Kidney (tissue), 14 donors: ENCODE results near the gene LRRN1. TPM values are rescaled to one million over a fixed set of nuclear protein-coding genes. Genes with fewer than 3 reads are reported as not detected.

Experiments used
- DNase-seq, 5 donors: peaks; one replicate each; pipeline ENCODE4 v3.0.0-alpha.2; 2013 to 2020
- FAIRE-seq: peaks from 2 replicates; lab custom pipeline; 2012; peaks lifted over from hg19 to GRCh38; lab: Jason Lieb, UNC
- H3K27ac ChIP-seq, 2 donors: one replicate each; pipeline ENCODE4 v1.7.0; 2013; ENCODE audit warnings: low read depth in 2 of 2, low read length in 2 of 2, inconsistent platforms in 1 of 2
- H3K27me3 ChIP-seq: one replicate; pipeline ENCODE4 v1.7.1; 2013; ENCODE audit warnings: low read length, inconsistent platforms; ENCODE audit not compliant: control insufficient read depth, insufficient read depth
- H3K36me3 ChIP-seq, 3 donors: one replicate each; pipeline versions ENCODE4 v1.7.0 to v1.7.1; 2013; ENCODE audit warnings: low read length in 3 of 3, control low read depth in 1 of 3, inconsistent platforms in 1 of 3; ENCODE audit not compliant: insufficient read depth in 3 of 3, control insufficient read depth in 2 of 3
- H3K4me1 ChIP-seq, 3 donors: one replicate each; pipeline versions ENCODE4 v1.7.0 to v1.7.1; 2013; ENCODE audit warnings: low read length in 3 of 3, inconsistent platforms in 1 of 3, low read depth in 1 of 3; ENCODE audit not compliant: control insufficient read depth in 2 of 3, insufficient read depth in 2 of 3
- H3K4me3 ChIP-seq, 3 donors: one replicate each; pipeline versions ENCODE4 v1.7.0 to v1.8.1; 2013; ENCODE audit warnings: low read length in 3 of 3, control low read depth in 1 of 3, inconsistent platforms in 1 of 3
- H3K9ac ChIP-seq, 3 donors: one replicate each; pipeline versions ENCODE4 v1.7.0 to v1.7.1; 2013; ENCODE audit warnings: low read length in 3 of 3, control low read depth in 1 of 3, inconsistent platforms in 1 of 3
- H3K9me3 ChIP-seq, 3 donors: one replicate each; pipeline versions ENCODE4 v1.7.0 to v1.7.1; 2013; ENCODE audit warnings: low read length in 3 of 3, control low read depth in 1 of 3, inconsistent platforms in 1 of 3; ENCODE audit not compliant: control insufficient read depth in 2 of 3, insufficient read depth in 1 of 3
- intact Hi-C: fragments of 100-400 bp; cut with DNase I; formaldehyde crosslinking; loops from one replicate; pipeline ENCODE4 v1.11.1; 2022
- polyA plus RNA-seq: library from polyadenylated mRNA; stranded (reverse); fragments of 350-450 nt; fragmentation: Illumina TruSeq; extraction: RNeasy Lipid Tissue Mini Kit (QIAGEN cat#74804); gene quantifications from one replicate; pipeline ENCODE4 v1.2.3, GENCODE V29; 2014; ENCODE audit warnings: low read depth, low replicate concordance; ENCODE audit not compliant: insufficient read depth
- total RNA-seq: library from RNA; stranded (reverse); fragmentation: NEBNext Ultra II Directional; extraction: Animal tissue kit (Norgen Biotek cat#: 25700); gene quantifications from one replicate; pipeline ENCODE4 v1.2.1, GENCODE V29; 2021
- TF ChIP-seq, protein P1 (sequence below): IDR thresholded peaks from 3 replicates; pipeline ENCODE4 v1.5.1; 2012; ENCODE audit warnings: mild to moderate bottlenecking, moderate library complexity, borderline replicate concordance; ENCODE audit not compliant: insufficient read depth; ENCODE audit errors: extremely low read depth
- donor health status: control.
- donor health status: control.
- donor health status: control.
- donor health status: control.
- donor health status: control.
- donor health status: DM: yes; HTN: yes; CAD: no.
- donor health status: Normal renal cell carcinoma (clear cell type).

The LRRN1 gene
- total and polyA plus RNA-seq, 2 donors from 2014 or later, result 0.41 to 1.4 TPM

- DNase-seq, result no peak
- no peak for FAIRE-seq
- intact Hi-C loops, result no loop called here
- Histone ChIP-seq H3K27me3 (no peaks in the 10 kb centered on the region), H3K9me3 (no peaks in the 10 kb centered on the region), H3K27ac (no peak overlapping the region), H3K9ac (no peak overlapping the region), H3K4me3 (no peak overlapping the region), H3K36me3 (no peaks in the 10 kb centered on the region), H3K4me1 (no peaks in the 10 kb centered on the region)
- TF ChIP-seq, protein P1, sequence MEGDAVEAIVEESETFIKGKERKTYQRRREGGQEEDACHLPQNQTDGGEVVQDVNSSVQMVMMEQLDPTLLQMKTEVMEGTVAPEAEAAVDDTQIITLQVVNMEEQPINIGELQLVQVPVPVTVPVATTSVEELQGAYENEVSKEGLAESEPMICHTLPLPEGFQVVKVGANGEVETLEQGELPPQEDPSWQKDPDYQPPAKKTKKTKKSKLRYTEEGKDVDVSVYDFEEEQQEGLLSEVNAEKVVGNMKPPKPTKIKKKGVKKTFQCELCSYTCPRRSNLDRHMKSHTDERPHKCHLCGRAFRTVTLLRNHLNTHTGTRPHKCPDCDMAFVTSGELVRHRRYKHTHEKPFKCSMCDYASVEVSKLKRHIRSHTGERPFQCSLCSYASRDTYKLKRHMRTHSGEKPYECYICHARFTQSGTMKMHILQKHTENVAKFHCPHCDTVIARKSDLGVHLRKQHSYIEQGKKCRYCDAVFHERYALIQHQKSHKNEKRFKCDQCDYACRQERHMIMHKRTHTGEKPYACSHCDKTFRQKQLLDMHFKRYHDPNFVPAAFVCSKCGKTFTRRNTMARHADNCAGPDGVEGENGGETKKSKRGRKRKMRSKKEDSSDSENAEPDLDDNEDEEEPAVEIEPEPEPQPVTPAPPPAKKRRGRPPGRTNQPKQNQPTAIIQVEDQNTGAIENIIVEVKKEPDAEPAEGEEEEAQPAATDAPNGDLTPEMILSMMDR, result no peak
Measured at GRCh38 chr3:3853544-3853943, 54.3 kb downstream of the LRRN1 start.

- TF ChIP-seq, protein P1, result no peak
- Histone ChIP-seq H3K36me3 (no peaks in the 10 kb centered on the region), H3K9me3 (no peaks in the 10 kb centered on the region), H3K27ac (no peak overlapping the region), H3K4me1 (no peaks in the 10 kb centered on the region), H3K4me3 (no peak overlapping the region), H3K9ac (no peak overlapping the region), H3K27me3 (no peaks in the 10 kb centered on the region)
- intact Hi-C loops, result no loop called here
- FAIRE-seq (no peak), DNase-seq (peak in 2 of 5 donors; percentile 67 to 72)
Measured at GRCh38 chr3:3855056-3855455, 55.8 kb downstream of the LRRN1 start.

DNA sequence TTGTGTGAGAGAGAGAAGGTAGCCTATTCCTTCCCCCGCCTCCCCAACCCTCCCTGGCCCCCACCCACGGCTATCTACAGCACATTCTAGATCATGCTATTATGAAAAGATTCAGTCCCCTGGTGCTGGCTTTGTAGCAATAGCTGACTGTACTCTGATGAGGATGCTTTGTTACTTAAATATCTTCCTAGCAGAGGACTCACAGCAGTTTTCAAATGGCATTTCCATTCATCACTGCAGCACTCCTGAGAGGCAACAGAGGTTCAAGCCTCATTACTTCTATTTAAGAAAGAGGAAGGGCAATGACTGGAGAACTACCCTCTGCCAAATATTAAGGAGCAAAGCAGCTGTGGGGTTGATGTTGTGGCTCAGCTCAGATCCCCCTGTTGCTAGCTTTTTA, 61.0 kb downstream of the LRRN1 start:
- H3K9me3 ChIP-seq, result no peaks in the 10 kb centered on the region
- H3K9ac ChIP-seq, result no peak overlapping the region
- FAIRE-seq (no peak), DNase-seq (no peak)
- H3K36me3 ChIP-seq, result no peaks in the 10 kb centered on the region
- no peaks in the 10 kb centered on the region for H3K4me1 ChIP-seq
- TF ChIP-seq, protein P1, result no peak
- no peak overlapping the region for H3K27ac ChIP-seq
- intact Hi-C loops, result no loop called here
- H3K4me3 ChIP-seq, result no peak overlapping the region
- no peaks in the 10 kb centered on the region for H3K27me3 ChIP-seq

GRCh38 chr3:3862534-3862933, 63.3 kb downstream of the LRRN1 start:
- no peaks in the 10 kb centered on the region for H3K4me1 ChIP-seq
- H3K27me3 ChIP-seq, result no peaks in the 10 kb centered on the region
- H3K27ac ChIP-seq, result no peak overlapping the region
- no peak overlapping the region for H3K4me3 ChIP-seq
- no peak for FAIRE-seq
- H3K36me3 ChIP-seq, result no peaks in the 10 kb centered on the region
- no peak overlapping the region for H3K9ac ChIP-seq
- no peaks in the 10 kb centered on the region for H3K9me3 ChIP-seq
- TF ChIP-seq, protein P1, result no peak
- intact Hi-C loops, result no loop called here
- no peak for DNase-seq
